Dendritic cell treated with granulocyte-macrophage colony-stimulating factor and Interleukin-4, amounts not matched to agents 40 ng/mL and 50 ng/mL, for 4 days (primary cell): ENCODE data around the gene TMEM215.

Source experiments
- H3K27ac Mint-ChIP-seq: one replicate; pipeline ENCODE4 v1.8.0; 2022; ENCODE audit warnings: mild to moderate bottlenecking, mixed read lengths
- H3K27me3 Mint-ChIP-seq: one replicate; pipeline ENCODE4 v1.8.0; 2022; ENCODE audit warnings: mild to moderate bottlenecking, mixed read lengths
- H3K36me3 Mint-ChIP-seq: one replicate; pipeline ENCODE4 v1.8.0; 2022; ENCODE audit warnings: low read depth, mixed read lengths
- H3K4me1 Mint-ChIP-seq: one replicate; pipeline ENCODE4 v1.8.0; 2022; ENCODE audit warnings: low read depth, mixed read lengths
- H3K4me3 Mint-ChIP-seq: one replicate; pipeline ENCODE4 v1.8.0; 2022; ENCODE audit warnings: mild to moderate bottlenecking, moderate library complexity, mixed read lengths
- H3K9me3 Mint-ChIP-seq: one replicate; pipeline ENCODE4 v1.8.0; 2022; ENCODE audit warnings: mixed read lengths
- intact Hi-C: fragments of 100-400 bp; cut with micrococcal nuclease; formaldehyde crosslinking; loops from one replicate; pipeline ENCODE4 v1.15.0; 2022

TMEM215 gene

DNA sequence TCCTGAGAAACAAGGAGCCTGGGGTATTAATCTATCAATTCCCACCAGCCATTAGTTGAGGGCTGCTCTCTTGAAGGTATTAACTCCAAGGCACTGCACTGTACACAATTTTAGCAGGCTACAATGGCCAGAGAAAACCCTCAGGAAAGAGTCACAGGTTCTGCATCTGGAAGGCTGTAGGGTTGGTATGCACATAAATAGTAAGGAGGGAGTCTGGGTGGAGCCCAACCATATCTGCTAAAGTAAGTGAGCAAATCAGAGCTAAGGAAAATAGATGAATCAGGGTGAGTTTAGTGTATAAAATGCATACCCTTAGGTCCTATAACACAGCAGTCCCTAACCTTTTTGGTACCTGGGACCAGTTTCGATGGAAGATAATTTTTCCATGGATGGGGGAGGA is 18.2 kb downstream of the TMEM215 start:
- Mint-ChIP-seq H3K4me1 (no peaks in the 10 kb centered on the region), H3K27me3 (peaks cover 6% of the 10 kb centered on the region), H3K4me3 (no peak overlapping the region), H3K36me3 (no peaks in the 10 kb centered on the region), H3K9me3 (peaks cover 19% of the 10 kb centered on the region), H3K27ac (no peak overlapping the region)
- intact Hi-C loops: no loop called here

DNA sequence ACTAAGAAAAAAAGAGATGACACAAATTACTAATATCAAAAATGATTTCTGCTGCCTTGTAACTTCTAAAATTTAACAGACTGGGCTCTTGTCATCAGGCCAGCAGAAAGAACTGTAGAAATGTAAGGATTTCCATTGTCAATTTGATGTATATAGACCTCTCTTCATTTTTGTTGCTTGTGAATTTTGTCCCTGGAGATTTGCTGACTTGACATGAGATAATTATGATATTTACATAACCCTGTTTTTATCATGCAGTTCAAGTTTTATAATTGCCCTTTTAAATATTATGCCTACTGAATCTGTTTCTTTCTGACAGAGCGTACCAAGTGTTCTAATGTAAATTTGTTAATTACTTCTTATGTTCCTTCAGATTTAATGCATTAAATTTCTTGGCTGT is 23.9 kb downstream of the TMEM215 start:
- Mint-ChIP-seq H3K36me3 (no peaks in the 10 kb centered on the region), H3K9me3 (peaks cover 17% of the 10 kb centered on the region), H3K27ac (no peak overlapping the region), H3K4me3 (no peak overlapping the region), H3K4me1 (no peaks in the 10 kb centered on the region), H3K27me3 (peaks cover 11% of the 10 kb centered on the region)
- intact Hi-C loops: no loop called here

GRCh38 chr9:32811246-32811645 is 27.9 kb downstream of the TMEM215 start:
- intact Hi-C loops: no loop called here
- Mint-ChIP-seq H3K9me3 (peaks cover 17% of the 10 kb centered on the region), H3K36me3 (no peaks in the 10 kb centered on the region), H3K27ac (no peak overlapping the region), H3K27me3 (peaks cover 10% of the 10 kb centered on the region), H3K4me1 (no peaks in the 10 kb centered on the region), H3K4me3 (no peak overlapping the region)

DNA sequence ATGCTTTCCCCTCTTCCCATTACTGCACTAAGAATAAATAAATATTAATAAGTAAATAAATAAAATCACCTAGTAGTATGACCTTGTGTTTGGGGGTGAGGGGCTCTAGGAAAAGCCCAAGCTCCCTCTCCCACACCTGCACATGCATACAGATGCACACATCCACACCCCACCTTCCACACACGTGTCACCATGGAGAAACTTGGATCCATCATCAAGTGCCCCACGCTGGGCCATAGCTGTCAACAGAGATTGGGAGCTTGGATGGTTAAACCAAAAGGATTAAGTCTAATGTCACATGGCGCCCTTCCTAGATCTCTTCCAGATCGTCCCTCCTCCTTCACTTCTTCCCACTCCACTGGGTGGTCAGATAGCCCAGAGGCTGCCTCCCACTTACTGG is 37.0 kb downstream of the TMEM215 start:
- Mint-ChIP-seq H3K4me3 (no peak overlapping the region), H3K36me3 (no peaks in the 10 kb centered on the region), H3K27me3 (peaks cover 21% of the 10 kb centered on the region), H3K4me1 (no peaks in the 10 kb centered on the region), H3K27ac (no peak overlapping the region), H3K9me3 (no peaks in the 10 kb centered on the region)
- intact Hi-C loops: no loop called here

DNA sequence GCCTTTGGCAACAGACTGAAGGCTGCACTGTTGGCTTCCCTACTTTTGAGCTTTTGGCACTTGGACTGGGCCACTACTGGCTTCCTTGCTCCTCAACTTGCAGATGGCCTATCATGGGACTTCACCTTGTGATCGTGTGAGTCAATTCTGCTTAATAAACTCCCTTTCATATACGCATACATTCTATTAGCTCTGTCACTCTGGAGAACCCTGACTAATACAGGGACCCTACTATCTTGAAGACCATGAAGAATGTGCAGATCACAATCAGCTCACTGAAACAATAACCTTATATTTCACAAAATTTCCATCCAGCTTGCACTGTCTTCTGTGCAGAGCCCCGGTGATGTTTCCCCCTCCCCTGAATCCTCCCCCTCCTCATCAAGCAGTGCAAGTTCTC is 39.8 kb downstream of the TMEM215 start:
- no peaks in the 10 kb centered on the region for H3K9me3 Mint-ChIP-seq
- no peak overlapping the region for H3K27ac Mint-ChIP-seq
- H3K4me3 Mint-ChIP-seq: no peak overlapping the region
- peaks cover 33% of the 10 kb centered on the region for H3K27me3 Mint-ChIP-seq
- H3K36me3 Mint-ChIP-seq: no peaks in the 10 kb centered on the region
- intact Hi-C loops: no loop called here
- H3K4me1 Mint-ChIP-seq: no peaks in the 10 kb centered on the region

- H3K4me1 Mint-ChIP-seq: no peaks in the 10 kb centered on the region
- intact Hi-C loops: no loop called here
Observed at GRCh38 chr9:32823551-32823950, 40.2 kb downstream of the TMEM215 start.

GRCh38 chr9:32825203-32825602 is 41.9 kb downstream of the TMEM215 start:
- Mint-ChIP-seq H3K27me3 (peaks cover 30% of the 10 kb centered on the region), H3K36me3 (no peaks in the 10 kb centered on the region), H3K9me3 (no peaks in the 10 kb centered on the region), H3K4me1 (no peaks in the 10 kb centered on the region), H3K4me3 (no peak overlapping the region), H3K27ac (no peak overlapping the region)
- intact Hi-C loops: no loop called here

More at GRCh38 chr9:32823551-32823950, 40.2 kb downstream of the TMEM215 start:
- peaks cover 30% of the 10 kb centered on the region for H3K27me3 Mint-ChIP-seq
- no peak overlapping the region for H3K4me3 Mint-ChIP-seq
- H3K27ac Mint-ChIP-seq: no peak overlapping the region
- no peaks in the 10 kb centered on the region for H3K36me3 Mint-ChIP-seq
- H3K9me3 Mint-ChIP-seq: no peaks in the 10 kb centered on the region

- H3K9me3 Mint-ChIP-seq: no peaks in the 10 kb centered on the region
- H3K27me3 Mint-ChIP-seq: peaks cover 37% of the 10 kb centered on the region
- H3K4me1 Mint-ChIP-seq: no peaks in the 10 kb centered on the region
- no peak overlapping the region for H3K27ac Mint-ChIP-seq
- no peaks in the 10 kb centered on the region for H3K36me3 Mint-ChIP-seq
- H3K4me3 Mint-ChIP-seq: no peak overlapping the region
- intact Hi-C loops: no loop called here
Observed at GRCh38 chr9:32828861-32829260, 45.5 kb downstream of the TMEM215 start.

DNA sequence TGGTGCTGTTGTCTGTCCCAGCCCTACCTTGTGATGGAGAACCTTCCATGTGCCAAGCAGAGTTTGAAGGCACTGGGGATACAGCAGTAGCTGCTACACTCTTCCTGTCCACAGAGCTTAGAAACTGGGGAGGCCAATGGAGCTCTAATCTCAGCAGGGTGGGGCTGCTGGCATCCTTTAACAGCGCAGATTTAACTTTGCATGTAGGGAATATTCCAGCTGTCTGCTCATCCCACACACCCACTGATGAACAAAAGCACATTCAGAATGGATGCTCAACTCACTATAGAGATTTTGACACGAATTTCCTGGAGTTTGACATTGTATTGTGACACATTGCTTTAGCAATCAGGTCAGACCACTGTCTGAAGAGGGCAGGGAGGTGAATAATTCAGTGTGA is 49.0 kb downstream of the TMEM215 start:
- H3K36me3 Mint-ChIP-seq: no peaks in the 10 kb centered on the region
- intact Hi-C loops: no loop called here
- no peaks in the 10 kb centered on the region for H3K9me3 Mint-ChIP-seq

More for the DNA sequence above, 49.0 kb downstream of the TMEM215 start:
- Mint-ChIP-seq H3K27me3 (peaks cover 34% of the 10 kb centered on the region), H3K4me3 (no peak overlapping the region), H3K4me1 (no peaks in the 10 kb centered on the region), H3K27ac (no peak overlapping the region)
